Esophagus muscularis mucosa (tissue), 3 donors: ENCODE measurements around the gene XPO5.

Source experiments
- CTCF ChIP-seq, 3 experiments: fragments of 200-600 bp in 2 of 3; fragments of 450-650 bp in 1 of 3; sonication (generic) in 2 of 3; IDR thresholded peaks; one replicate each; pipeline ENCODE4 v1.5.1; 2017 to 2019; ENCODE audit warnings: antibody characterized with exemption in 3 of 3, mild to moderate bottlenecking in 2 of 3, moderate library complexity in 1 of 3
- POLR2A ChIP-seq: fragments of 450-650 bp; IDR thresholded peaks from one replicate; pipeline ENCODE4 v1.6.1; 2017; ENCODE audit warnings: antibody characterized with exemption, moderate library complexity, mild to moderate bottlenecking, low read depth
- POLR2AphosphoS5 ChIP-seq, 2 donors: sonication (generic); formaldehyde crosslinking; IDR thresholded peaks; one replicate each; pipeline ENCODE4 v1.6.1; 2017; ENCODE audit warnings: antibody characterized with exemption in 2 of 2

- TF ChIP-seq CTCF (IDR thresholded peaks at IDR 0.05), result no peak
- no peak for TF ChIP-seq POLR2AphosphoS5 (IDR thresholded peaks at IDR 0.05)
- no peak for TF ChIP-seq POLR2A
These were observed 34.6 kb upstream of the XPO5 start for GRCh38 chr6:43610431-43610830.
